NCI-H1092 (cell line): ENCODE results near the gene CHTF18.
A peak's percentile ranks its signal among the peaks of the same experiment; 100 is the strongest.

Experiments used
- DNase-seq: peaks from one replicate; lab custom pipeline; 2025; lab: John Stamatoyannopoulos, UW

Gene CHTF18

GRCh38 chr16:794091-794822 lies 5.8 kb downstream of the CHTF18 start:
- DNase-seq: no peak

GRCh38 chr16:794853-795466 lies 6.5 kb downstream of the CHTF18 start:
- DNase-seq: no peak

- DNase-seq: no peak
Measured at GRCh38 chr16:795580-796229, 7.3 kb downstream of the CHTF18 start.

- DNase-seq: no peak
Measured at GRCh38 chr16:796296-797119, 8.1 kb downstream of the CHTF18 start.

- no peak for DNase-seq
Measured at GRCh38 chr16:797120-797420, 8.7 kb downstream of the CHTF18 start.

GRCh38 chr16:797686-798085 lies 9.3 kb downstream of the CHTF18 start:
- no peak for DNase-seq

- DNase-seq: no peak
Measured at GRCh38 chr16:798666-799065, 10.2 kb downstream of the CHTF18 start.

GRCh38 chr16:799111-799947 lies 10.9 kb downstream of the CHTF18 start:
- no peak for DNase-seq

- no peak for DNase-seq
Measured at GRCh38 chr16:799948-800833, 11.8 kb downstream of the CHTF18 start, which contains the start of gene GNG13. Gene GNG13, minus strand, starts transcription at chr16:800734. Its CDS starts 1,657 bp downstream, at chr16:799077.

GRCh38 chr16:800834-801511 lies 12.6 kb downstream of the CHTF18 start:
- DNase-seq: no peak

- DNase-seq: no peak
Measured at GRCh38 chr16:801584-802363, 13.4 kb downstream of the CHTF18 start.

- no peak for DNase-seq
Measured at GRCh38 chr16:802461-802860, 14.0 kb downstream of the CHTF18 start.

GRCh38 chr16:802914-803753 lies 14.7 kb downstream of the CHTF18 start:
- no peak for DNase-seq

- no peak for DNase-seq
Measured at GRCh38 chr16:803754-804080, 15.3 kb downstream of the CHTF18 start.

- no peak for DNase-seq
Measured at GRCh38 chr16:804193-805048, 16.0 kb downstream of the CHTF18 start.

GRCh38 chr16:805474-805873 lies 17.1 kb downstream of the CHTF18 start:
- no peak for DNase-seq

- DNase-seq: peak; percentile 79
Measured at GRCh38 chr16:807347-808084, 19.1 kb downstream of the CHTF18 start.
